Large intestine (tissue), 3 donors: ENCODE data around the gene HTR3D. TPM values are rescaled to one million over a fixed set of nuclear protein-coding genes. Genes with fewer than 3 reads are reported as not detected.
"Not testable (repeated sequence)": the region's sequence is repeated elsewhere in the genome, so short reads cannot be mapped to it uniquely, and the experiment has no call there.

Experiments used
- DNase-seq, 2 donors: peaks; one replicate each; pipeline versions ENCODE4 v3.0.0 to v3.0.0-alpha.2; 2013
- H3K27ac ChIP-seq: one replicate; pipeline ENCODE4 v1.5.1; 2013; ENCODE audit warnings: low read length
- H3K27me3 ChIP-seq: 2 replicates; pipeline ENCODE4 v1.6.1; 2013; ENCODE audit warnings: low read length; ENCODE audit not compliant: control insufficient read depth, insufficient read depth
- H3K36me3 ChIP-seq: 2 replicates; pipeline ENCODE4 v1.6.1; 2013; ENCODE audit warnings: low read length; ENCODE audit not compliant: control insufficient read depth, insufficient read depth
- H3K4me1 ChIP-seq: one replicate; pipeline ENCODE4 v1.6.1; 2013; ENCODE audit warnings: low read length; ENCODE audit not compliant: control insufficient read depth, insufficient read depth
- H3K4me3 ChIP-seq: one replicate; pipeline ENCODE4 v1.5.1; 2013; ENCODE audit warnings: low read length
- H3K9me3 ChIP-seq: one replicate; pipeline ENCODE4 v1.6.1; 2013; ENCODE audit warnings: mild to moderate bottlenecking, low read depth, low read length, moderate library complexity; ENCODE audit not compliant: control insufficient read depth
- WGBS: methylation state at CpG from one replicate; pipeline ENCODE4 v1.1.5; 2013; ENCODE audit warnings: low lambda C conversion rate; ENCODE audit not compliant: insufficient coverage; 5-methylcytosine and 5-hydroxymethylcytosine counted together
- polyA plus RNA-seq: library from polyadenylated mRNA; unstranded; fragments of 120-200 nt; gene quantifications from one replicate; pipeline ENCODE4 v1.2.1, GENCODE V29; 2013

Gene HTR3D
- polyA plus RNA-seq, 1 donor, result not detected

- Histone ChIP-seq H3K27me3 (no peaks in the 10 kb centered on the region), H3K27ac (no peak overlapping the region), H3K9me3 (no peaks in the 10 kb centered on the region), H3K4me1 (no peaks in the 10 kb centered on the region), H3K4me3 (no peak overlapping the region), H3K36me3 (no peaks in the 10 kb centered on the region)
- DNase-seq, result no peak
- no CpG with 5 or more reads among the region's 5 CpGs for WGBS
These were observed 36.8 kb downstream of the HTR3D start for GRCh38 chr3:184068344-184068743.

DNA sequence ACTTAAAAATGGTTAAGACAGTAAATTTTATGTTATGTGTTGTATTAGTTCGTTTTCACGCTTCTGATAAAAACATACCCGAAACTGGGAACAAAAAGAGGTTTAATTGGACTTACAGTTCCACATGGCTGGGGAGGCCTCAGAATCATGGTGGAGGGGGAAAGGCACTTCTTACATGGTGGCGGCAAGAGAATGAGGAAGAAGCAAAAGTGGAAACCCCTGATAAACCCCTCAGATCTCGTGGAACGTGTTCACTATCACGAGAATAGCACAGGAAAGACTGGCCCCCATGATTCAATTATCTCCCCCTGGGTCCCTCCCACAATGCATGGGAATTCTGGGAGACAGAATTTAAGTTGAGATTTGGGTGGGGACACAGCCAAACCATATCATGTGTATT is 39.6 kb downstream of the HTR3D start:
- not testable (repeated sequence) for H3K4me3 ChIP-seq, H3K27me3 ChIP-seq, H3K9me3 ChIP-seq, H3K27ac ChIP-seq, DNase-seq, H3K36me3 ChIP-seq, H3K4me1 ChIP-seq
- 80% methylated on average over 3 of the region's 7 CpGs for WGBS

- DNase-seq, result no peak
These were observed 42.1 kb downstream of the HTR3D start for GRCh38 chr3:184073621-184074020.

GRCh38 chr3:184075901-184076300 is 44.4 kb downstream of the HTR3D start:
- Histone ChIP-seq H3K4me1 (no peaks in the 10 kb centered on the region), H3K27me3 (no peaks in the 10 kb centered on the region), H3K36me3 (no peaks in the 10 kb centered on the region), H3K4me3 (no peak overlapping the region), H3K27ac (no peak overlapping the region), H3K9me3 (no peaks in the 10 kb centered on the region)
- no peak for DNase-seq
- WGBS, result no CpG with 5 or more reads among the region's 6 CpGs

More at GRCh38 chr3:184073621-184074020, 42.1 kb downstream of the HTR3D start:
- H3K36me3 ChIP-seq, result no peaks in the 10 kb centered on the region
- H3K9me3 ChIP-seq, result no peaks in the 10 kb centered on the region
- H3K27me3 ChIP-seq, result no peaks in the 10 kb centered on the region
- H3K4me1 ChIP-seq, result no peaks in the 10 kb centered on the region
- H3K27ac ChIP-seq, result no peak overlapping the region
- H3K4me3 ChIP-seq, result no peak overlapping the region
- no CpG with 5 or more reads among the region's 4 CpGs for WGBS

GRCh38 chr3:184077881-184078280 is 46.3 kb downstream of the HTR3D start:
- Histone ChIP-seq H3K27me3 (no peaks in the 10 kb centered on the region), H3K27ac (no peak overlapping the region), H3K4me1 (no peaks in the 10 kb centered on the region), H3K9me3 (peaks cover 3% of the 10 kb centered on the region), H3K36me3 (no peaks in the 10 kb centered on the region), H3K4me3 (no peak overlapping the region)
- no peak for DNase-seq
- no CpG with 5 or more reads among the region's 5 CpGs for WGBS

DNA sequence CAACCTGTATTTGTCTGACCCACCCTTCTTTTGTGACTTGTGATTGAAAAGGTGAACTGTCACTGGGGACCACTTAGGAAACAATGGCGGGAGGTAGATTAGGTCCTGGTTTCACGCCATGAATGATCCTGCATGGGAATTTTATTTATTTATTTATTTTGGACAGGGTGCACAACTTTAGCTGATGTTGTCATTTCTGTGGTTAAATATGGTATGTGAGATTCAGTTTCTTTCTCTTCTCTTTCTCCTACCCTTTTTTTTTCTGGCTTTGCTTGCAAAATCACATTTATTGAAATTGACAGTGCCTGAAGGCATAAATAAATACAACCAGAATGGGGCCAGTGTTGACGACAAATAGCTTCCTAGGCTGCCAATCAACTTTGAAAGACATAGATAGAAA is 47.3 kb downstream of the HTR3D start:
- WGBS, result no CpG with 5 or more reads among the region's 3 CpGs
- DNase-seq, result no peak
- Histone ChIP-seq H3K36me3 (no peaks in the 10 kb centered on the region), H3K4me3 (no peak overlapping the region), H3K27ac (no peak overlapping the region), H3K9me3 (peaks cover 3% of the 10 kb centered on the region), H3K27me3 (no peaks in the 10 kb centered on the region), H3K4me1 (no peaks in the 10 kb centered on the region)

DNA sequence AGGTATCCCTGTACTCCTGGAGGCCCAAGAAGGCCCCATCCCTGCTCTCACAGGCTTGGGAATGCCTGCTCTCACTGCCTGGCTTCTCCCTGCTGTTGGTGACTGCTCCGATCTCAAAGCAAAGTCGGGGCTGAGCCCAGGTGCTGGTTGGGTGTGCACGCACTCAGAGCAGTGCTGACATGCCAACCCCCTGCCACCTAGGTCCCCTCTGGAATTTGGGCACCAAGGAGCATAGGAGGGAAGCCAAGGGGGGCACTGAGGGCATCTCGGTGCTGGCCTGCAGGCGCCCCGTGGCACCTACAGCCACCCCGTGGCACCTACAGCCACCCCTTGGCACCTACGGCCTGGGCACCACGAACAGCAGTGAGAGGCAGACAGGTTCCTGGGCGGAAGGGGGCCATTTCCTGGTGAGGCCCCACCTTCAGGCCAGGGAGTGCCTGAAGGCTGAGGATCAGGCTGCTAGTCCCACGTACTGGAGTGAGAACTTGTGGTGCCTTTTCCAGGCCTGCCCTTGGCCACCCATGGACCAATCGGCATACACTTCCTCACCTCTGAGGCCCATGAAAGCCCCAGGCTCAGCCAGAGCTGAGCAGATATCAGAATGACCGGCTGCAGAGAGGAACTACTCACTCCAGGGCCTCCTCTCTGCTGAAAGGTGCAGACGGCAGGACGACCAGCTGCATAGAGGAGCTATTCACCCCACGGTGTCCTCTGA is 49.7 kb downstream of the HTR3D start:
- no peak for DNase-seq

DNA sequence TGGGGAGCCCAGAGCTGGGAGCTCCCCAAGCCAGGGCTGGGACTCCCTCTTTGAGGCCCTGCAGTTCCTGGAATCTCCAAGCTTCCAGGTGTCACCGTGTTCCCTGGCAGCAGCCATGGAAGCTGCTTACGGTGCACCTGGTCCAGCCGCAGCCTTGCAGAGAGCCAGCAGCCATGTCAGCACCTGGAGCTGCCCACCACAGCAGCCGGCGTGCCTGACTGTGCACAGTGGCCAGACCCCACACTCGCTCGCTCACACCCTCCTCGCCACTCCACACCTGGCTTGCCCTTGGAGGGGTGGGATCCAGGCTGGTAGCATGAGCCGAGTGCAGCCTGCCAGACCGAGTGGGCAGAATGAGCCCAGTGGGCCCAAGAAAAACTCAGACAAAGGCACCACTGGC is 50.5 kb downstream of the HTR3D start:
- WGBS, result no CpG with 5 or more reads among the region's 10 CpGs
- H3K4me3 ChIP-seq, result no peak overlapping the region

More for the DNA sequence above, 49.7 kb downstream of the HTR3D start:
- H3K27me3 ChIP-seq, result no peaks in the 10 kb centered on the region
- H3K9me3 ChIP-seq, result peaks cover 3% of the 10 kb centered on the region
- WGBS, result no CpG with 5 or more reads among the region's 16 CpGs
- no peaks in the 10 kb centered on the region for H3K4me1 ChIP-seq
- H3K36me3 ChIP-seq, result no peaks in the 10 kb centered on the region
- H3K4me3 ChIP-seq, result no peak overlapping the region
- H3K27ac ChIP-seq, result no peak overlapping the region

DNA sequence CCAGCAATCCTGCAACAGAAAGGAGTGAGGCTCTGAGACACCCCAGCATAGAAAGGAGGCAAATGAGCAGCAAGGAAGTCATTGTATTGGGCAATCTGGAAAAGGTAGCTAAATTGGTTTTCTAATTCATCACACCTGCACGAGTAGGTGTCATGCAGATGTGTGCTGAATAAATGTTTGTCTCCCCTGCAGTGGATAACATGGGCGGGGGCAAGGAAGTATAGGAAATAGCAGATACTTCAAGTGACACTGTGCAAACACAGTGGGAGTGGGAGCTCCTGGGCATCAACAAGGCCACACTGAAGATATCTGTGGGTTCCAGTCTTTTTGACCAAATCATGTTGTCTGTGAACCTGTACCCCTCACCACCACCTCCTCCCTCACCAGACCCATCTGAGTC is 50.9 kb downstream of the HTR3D start:
- H3K4me1 ChIP-seq, result no peaks in the 10 kb centered on the region
- H3K27me3 ChIP-seq, result no peaks in the 10 kb centered on the region
- H3K4me3 ChIP-seq, result no peak overlapping the region
- DNase-seq, result no peak
- no peaks in the 10 kb centered on the region for H3K36me3 ChIP-seq
- H3K27ac ChIP-seq, result no peak overlapping the region
- peaks cover 3% of the 10 kb centered on the region for H3K9me3 ChIP-seq
- WGBS, result no CpG with 5 or more reads among the region's 2 CpGs

More for the DNA sequence above, 50.5 kb downstream of the HTR3D start:
- H3K36me3 ChIP-seq, result no peaks in the 10 kb centered on the region
- DNase-seq, result no peak
- H3K27ac ChIP-seq, result no peak overlapping the region
- no peaks in the 10 kb centered on the region for H3K4me1 ChIP-seq
- H3K27me3 ChIP-seq, result no peaks in the 10 kb centered on the region
- peaks cover 3% of the 10 kb centered on the region for H3K9me3 ChIP-seq

DNA sequence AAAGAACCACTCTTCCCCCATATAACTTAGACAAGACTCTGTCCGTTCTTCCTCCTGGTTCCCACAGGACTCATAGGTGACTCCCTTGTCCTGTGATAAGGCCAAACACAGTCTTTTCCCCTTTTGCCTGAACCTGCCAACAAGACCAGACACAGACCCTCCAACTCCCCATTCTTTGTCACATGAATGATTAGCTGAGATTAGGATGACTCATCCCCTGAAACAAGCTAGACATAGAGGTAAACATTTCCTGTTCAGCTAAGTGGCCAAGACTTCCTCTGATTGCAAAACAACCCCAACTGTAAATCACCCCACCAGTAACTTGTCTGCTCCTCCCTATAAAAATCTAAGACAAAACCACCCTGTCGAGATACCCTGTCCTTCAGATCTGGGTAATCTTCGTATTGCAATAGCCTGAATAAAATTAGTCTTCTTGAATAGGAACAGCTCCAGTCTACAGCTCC is 53.9 kb downstream of the HTR3D start:
- no peak overlapping the region for H3K27ac ChIP-seq
- H3K4me3 ChIP-seq, result no peak overlapping the region
- peaks cover 3% of the 10 kb centered on the region for H3K9me3 ChIP-seq
- no peaks in the 10 kb centered on the region for H3K4me1 ChIP-seq
- WGBS, result no CpG with 5 or more reads among the region's 3 CpGs
- no peaks in the 10 kb centered on the region for H3K36me3 ChIP-seq
- DNase-seq, result no peak
- H3K27me3 ChIP-seq, result no peaks in the 10 kb centered on the region
